Smooth muscle cell (in vitro differentiated cells): ENCODE measurements around the gene C1orf116. TPM values are rescaled to one million over a fixed set of nuclear protein-coding genes. Genes with fewer than 3 reads are reported as not detected.

Experiments used
- DNase-seq: peaks from one replicate; lab custom pipeline; 2025; ENCODE audit not compliant: unreplicated experiment; lab: John Stamatoyannopoulos, UW
- H2AFZ ChIP-seq: fragments of 200-600 bp; sonication (generic); 2 replicates; pipeline ENCODE4 v1.6.0; 2016; ENCODE audit warnings: antibody characterized with exemption, low read depth, mild to moderate bottlenecking
- H3F3A ChIP-seq: fragments of 200-600 bp; sonication (generic); 2 replicates; pipeline ENCODE4 v1.6.0; 2017; ENCODE audit warnings: antibody characterized with exemption, low read depth
- H3K27ac ChIP-seq: fragments of 200-600 bp; sonication (generic); 2 replicates; pipeline ENCODE4 v1.5.1; 2016; ENCODE audit warnings: low read depth, mild to moderate bottlenecking
- H3K27me3 ChIP-seq: fragments of 200-600 bp; sonication (generic); 2 replicates; pipeline ENCODE4 v1.6.1; 2016; ENCODE audit warnings: low read depth, mild to moderate bottlenecking
- H3K36me3 ChIP-seq: fragments of 200-600 bp; sonication (generic); 2 replicates; pipeline ENCODE4 v1.5.1; 2016; ENCODE audit warnings: low read depth
- H3K4me1 ChIP-seq: fragments of 200-600 bp; sonication (generic); 2 replicates; pipeline ENCODE4 v1.5.1; 2016; ENCODE audit warnings: low read depth
- H3K4me2 ChIP-seq: fragments of 200-600 bp; sonication (generic); 2 replicates; pipeline ENCODE4 v1.6.0; 2016; ENCODE audit warnings: mild to moderate bottlenecking
- H3K4me3 ChIP-seq: fragments of 200-600 bp; sonication (generic); 2 replicates; pipeline ENCODE4 v1.5.1; 2016; ENCODE audit warnings: mild to moderate bottlenecking
- H3K79me2 ChIP-seq: fragments of 200-600 bp; sonication (generic); 2 replicates; pipeline ENCODE4 v1.6.0; 2016; ENCODE audit warnings: low read depth, mild to moderate bottlenecking
- H3K9ac ChIP-seq: fragments of 200-600 bp; sonication (generic); 2 replicates; pipeline ENCODE4 v1.6.0; 2016; ENCODE audit warnings: low read depth
- H3K9me3 ChIP-seq: fragments of 200-600 bp; sonication (generic); replicated peaks from 2 replicates; pipeline ENCODE4 v1.5.1; 2016; ENCODE audit warnings: low read depth
- H4K20me1 ChIP-seq: fragments of 200-600 bp; sonication (generic); 2 replicates; pipeline ENCODE4 v1.6.0; 2016; ENCODE audit warnings: low read depth
- WGBS: methylation state at CpG from one replicate; pipeline ENCODE4 v1.1.7; 2016; ENCODE audit warnings: low lambda C conversion rate; 5-methylcytosine and 5-hydroxymethylcytosine counted together
- polyA plus RNA-seq: library from polyadenylated mRNA; unstranded; fragments of >200 nt; fragmentation: Nextera tagmentation; extraction: Ambion mirVana; gene quantifications from 2 replicates; pipeline ENCODE4 v1.2.1, GENCODE V29; 2016
- total RNA-seq: library from RNA; depleted of rRNA; stranded (reverse); fragments of >200 nt; gene quantifications from 2 replicates; pipeline ENCODE4 v1.2.3, GENCODE V29; 2014
- TF ChIP-seq, protein P1 (sequence below): fragments of 200-600 bp; sonication (generic); IDR thresholded peaks from 2 replicates; pipeline ENCODE4 v1.5.1; 2017; ENCODE audit warnings: borderline replicate concordance, mild to moderate bottlenecking, antibody characterized with exemption; ENCODE audit not compliant: insufficient read depth, poor library complexity, severe bottlenecking

The C1orf116 gene
- total and polyA plus RNA-seq, 2 experiments from 2014 or later = 0.14 to 6.0 TPM

GRCh38 chr1:206974140-206974539 lies 58.4 kb downstream of the C1orf116 start:
- DNase-seq = no peak
- 89% methylated on average over 3 of the region's 3 CpGs for WGBS
- TF ChIP-seq, protein P1, sequence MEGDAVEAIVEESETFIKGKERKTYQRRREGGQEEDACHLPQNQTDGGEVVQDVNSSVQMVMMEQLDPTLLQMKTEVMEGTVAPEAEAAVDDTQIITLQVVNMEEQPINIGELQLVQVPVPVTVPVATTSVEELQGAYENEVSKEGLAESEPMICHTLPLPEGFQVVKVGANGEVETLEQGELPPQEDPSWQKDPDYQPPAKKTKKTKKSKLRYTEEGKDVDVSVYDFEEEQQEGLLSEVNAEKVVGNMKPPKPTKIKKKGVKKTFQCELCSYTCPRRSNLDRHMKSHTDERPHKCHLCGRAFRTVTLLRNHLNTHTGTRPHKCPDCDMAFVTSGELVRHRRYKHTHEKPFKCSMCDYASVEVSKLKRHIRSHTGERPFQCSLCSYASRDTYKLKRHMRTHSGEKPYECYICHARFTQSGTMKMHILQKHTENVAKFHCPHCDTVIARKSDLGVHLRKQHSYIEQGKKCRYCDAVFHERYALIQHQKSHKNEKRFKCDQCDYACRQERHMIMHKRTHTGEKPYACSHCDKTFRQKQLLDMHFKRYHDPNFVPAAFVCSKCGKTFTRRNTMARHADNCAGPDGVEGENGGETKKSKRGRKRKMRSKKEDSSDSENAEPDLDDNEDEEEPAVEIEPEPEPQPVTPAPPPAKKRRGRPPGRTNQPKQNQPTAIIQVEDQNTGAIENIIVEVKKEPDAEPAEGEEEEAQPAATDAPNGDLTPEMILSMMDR = no peak
- Histone ChIP-seq H3K9me3 (no peaks in the 10 kb centered on the region), H3K4me2 (no peak overlapping the region), H2AFZ (no peak overlapping the region), H3F3A (no peaks in the 10 kb centered on the region), H3K4me1 (no peaks in the 10 kb centered on the region), H3K27me3 (peaks cover 65% of the 10 kb centered on the region), H3K4me3 (no peak overlapping the region), H3K79me2 (no peaks in the 10 kb centered on the region), H3K27ac (no peak overlapping the region), H3K9ac (no peak overlapping the region), H4K20me1 (no peaks in the 10 kb centered on the region), H3K36me3 (no peaks in the 10 kb centered on the region)

- Histone ChIP-seq H3K9me3 (no peaks in the 10 kb centered on the region), H3K27me3 (peaks cover 67% of the 10 kb centered on the region), H3K4me3 (no peak overlapping the region), H3K36me3 (no peaks in the 10 kb centered on the region), H3K4me1 (no peaks in the 10 kb centered on the region), H4K20me1 (no peaks in the 10 kb centered on the region), H2AFZ (no peak overlapping the region), H3F3A (no peaks in the 10 kb centered on the region), H3K27ac (no peak overlapping the region), H3K79me2 (no peaks in the 10 kb centered on the region), H3K9ac (no peak overlapping the region), H3K4me2 (no peak overlapping the region)
- TF ChIP-seq, protein P1 = no peak
- DNase-seq = no peak
- WGBS = 88% methylated on average over 2 of the region's 2 CpGs
These were observed 59.8 kb downstream of the C1orf116 start for GRCh38 chr1:206972728-206973127.

DNA sequence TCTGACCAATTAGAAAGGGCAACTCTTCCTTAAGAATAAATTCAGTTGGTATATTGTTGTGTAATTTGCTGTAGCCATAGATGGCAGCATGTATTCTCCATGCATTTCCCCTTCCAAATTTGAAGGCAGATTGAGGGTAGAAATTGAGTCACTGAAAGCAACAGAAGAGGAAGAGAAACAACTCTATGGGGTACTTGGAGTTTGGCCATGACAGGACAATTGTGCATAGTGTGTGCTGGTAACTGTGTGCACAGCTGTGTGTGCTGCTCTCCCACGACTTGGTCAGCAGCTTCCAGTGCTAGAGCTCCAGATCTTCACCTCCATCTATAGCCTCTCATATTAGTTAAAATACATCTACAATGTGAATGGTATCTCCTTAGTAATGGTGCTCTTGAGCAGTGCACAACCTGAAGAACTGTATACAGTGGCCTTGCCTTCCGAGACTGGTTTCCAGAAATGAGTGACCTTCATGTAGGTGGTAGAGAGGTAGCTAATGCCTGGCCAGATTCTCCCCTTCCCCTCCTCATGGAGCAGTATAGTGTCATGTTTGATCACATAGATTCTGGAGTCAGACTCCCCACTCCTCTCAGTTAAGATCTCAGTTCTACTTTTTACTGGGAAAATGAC lies 61.4 kb downstream of the C1orf116 start:
- H3F3A ChIP-seq = no peaks in the 10 kb centered on the region
- H3K9me3 ChIP-seq = no peaks in the 10 kb centered on the region
- no peak overlapping the region for H2AFZ ChIP-seq
- H3K9ac ChIP-seq = no peak overlapping the region
- no peaks in the 10 kb centered on the region for H4K20me1 ChIP-seq
- H3K27ac ChIP-seq = no peak overlapping the region
- peaks cover 63% of the 10 kb centered on the region for H3K27me3 ChIP-seq
- H3K4me1 ChIP-seq = no peaks in the 10 kb centered on the region
- WGBS = 79% methylated on average over 2 of the region's 2 CpGs
- no peak for DNase-seq
- no peak overlapping the region for H3K4me2 ChIP-seq
- H3K4me3 ChIP-seq = no peak overlapping the region
- TF ChIP-seq, protein P1 = no peak
- no peaks in the 10 kb centered on the region for H3K36me3 ChIP-seq
- no peaks in the 10 kb centered on the region for H3K79me2 ChIP-seq

GRCh38 chr1:206970446-206970845 lies 62.1 kb downstream of the C1orf116 start, which contains the start of gene FCAMR:
FCAMR (minus strand) TSS chr1:206970460; CDS start chr1:206970125, 335 bp downstream.
- Histone ChIP-seq H3K4me3 (no peak within 1 kb of the TSS), H3K27ac (no peak within 1 kb of the TSS), H3K79me2 (no peaks in the 10 kb centered on the region), H3K4me2 (no peak within 1 kb of the TSS), H3K9ac (no peak within 1 kb of the TSS), H3F3A (no peaks in the 10 kb centered on the region), H4K20me1 (no peaks in the 10 kb centered on the region), H2AFZ (no peak within 1 kb of the TSS), H3K4me1 (no peaks in the 10 kb centered on the region), H3K27me3 (peaks cover 63% of the 10 kb centered on the region), H3K36me3 (no peaks in the 10 kb centered on the region), H3K9me3 (no peaks in the 10 kb centered on the region)
- WGBS = 80% methylated on average over 2 of the region's 2 CpGs
- TF ChIP-seq, protein P1 = no peak
- no peak for DNase-seq
